Activated effector memory CD4-positive, alpha-beta T cell treated with anti-CD3 and anti-CD28 coated beads, Interleukin-2, amount 50 U/mL, for 16 hours (primary cell): ENCODE measurements around the gene NPW.
A peak's percentile ranks its signal among the peaks of the same experiment; 100 is the strongest.

Experiments
- DNase-seq: peaks from one replicate; pipeline ENCODE4 v3.0.0-alpha.2; 2020

Gene NPW

DNA sequence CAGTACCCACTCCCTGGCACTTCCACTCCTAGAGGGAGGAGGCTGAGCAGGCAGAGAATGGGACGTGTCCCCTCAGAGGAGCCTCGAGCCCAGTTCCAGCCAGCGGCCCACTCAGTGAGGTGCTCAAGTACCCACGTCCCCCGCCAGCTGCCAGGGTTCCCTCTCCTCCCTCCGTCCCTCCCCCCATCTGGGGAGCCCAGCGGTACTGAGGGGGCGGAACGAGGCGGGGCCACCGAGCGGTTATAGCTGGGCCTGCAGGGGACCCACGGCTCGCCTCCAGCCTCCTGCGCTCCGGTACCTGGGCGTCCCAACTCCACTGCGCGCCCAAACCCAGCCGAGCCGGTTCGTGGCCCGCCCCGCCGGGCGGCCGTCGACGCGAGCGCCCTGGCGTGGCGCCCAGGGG lies at the start of gene NPW:
NPW (plus strand) TSS at position 268 of the 403 bp plus-strand sequence.
- DNase-seq: peak; percentile 74

DNA sequence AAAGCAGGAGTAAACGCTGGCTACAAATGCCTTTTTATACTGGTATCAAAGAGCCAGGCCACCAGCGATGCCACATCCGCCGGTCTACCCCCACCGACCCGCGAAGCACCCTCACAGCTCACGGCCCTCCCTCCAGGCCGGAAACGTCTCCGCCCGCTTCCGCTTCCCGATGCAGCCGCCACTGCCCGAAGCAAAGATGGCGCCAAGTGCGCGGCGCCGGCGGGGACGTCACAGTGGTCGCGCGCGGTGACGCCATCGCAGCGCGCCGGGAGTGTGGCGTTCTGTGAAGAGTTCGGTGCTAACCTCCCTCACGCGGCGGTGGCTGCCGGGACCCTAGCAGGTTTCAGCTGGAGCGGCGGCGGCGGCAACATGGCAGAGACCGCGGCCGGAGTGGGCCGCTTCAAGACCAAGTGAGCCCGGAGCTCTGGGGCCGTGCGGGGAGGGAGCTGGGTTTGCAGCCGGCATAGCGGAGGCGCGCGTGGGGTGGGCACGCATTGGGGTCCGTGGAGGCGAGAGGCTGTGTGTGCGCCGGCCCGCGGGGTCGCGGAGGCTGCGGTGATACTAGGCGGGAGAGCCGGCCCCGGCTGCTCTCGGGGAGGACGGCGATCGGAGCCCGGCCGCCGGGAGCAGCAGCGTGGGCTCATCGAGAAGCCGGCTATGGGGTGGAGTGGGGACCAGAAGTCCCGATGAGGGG lies 47.6 kb upstream of the NPW start, which contains the start of gene TBL3:
TBL3 (plus strand) TSS at position 258 of the 694 bp plus-strand sequence; CDS start at position 370, 112 bp downstream.
- DNase-seq: peak; percentile 99

DNA sequence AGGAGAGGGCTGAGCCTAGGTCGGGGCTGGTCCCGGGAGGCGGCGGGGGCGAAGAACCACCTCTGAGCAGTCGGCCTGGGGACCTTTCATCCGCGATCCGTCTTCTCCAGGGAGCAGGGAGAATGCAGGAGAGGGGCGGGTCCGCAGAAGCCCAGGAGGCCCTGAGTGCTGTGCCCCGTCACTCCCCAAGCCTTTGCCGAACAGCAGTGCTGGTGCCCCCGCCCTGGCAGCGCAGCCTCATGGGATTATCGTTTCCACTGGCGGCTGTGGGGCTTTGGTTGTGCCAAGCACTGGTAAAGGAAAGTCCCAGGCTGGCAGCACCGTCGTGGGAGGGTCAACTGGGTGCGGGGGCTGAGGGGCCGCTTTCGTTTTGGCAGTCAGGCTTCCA lies 47.1 kb upstream of the NPW start:
- peak; percentile 75 for DNase-seq

DNA sequence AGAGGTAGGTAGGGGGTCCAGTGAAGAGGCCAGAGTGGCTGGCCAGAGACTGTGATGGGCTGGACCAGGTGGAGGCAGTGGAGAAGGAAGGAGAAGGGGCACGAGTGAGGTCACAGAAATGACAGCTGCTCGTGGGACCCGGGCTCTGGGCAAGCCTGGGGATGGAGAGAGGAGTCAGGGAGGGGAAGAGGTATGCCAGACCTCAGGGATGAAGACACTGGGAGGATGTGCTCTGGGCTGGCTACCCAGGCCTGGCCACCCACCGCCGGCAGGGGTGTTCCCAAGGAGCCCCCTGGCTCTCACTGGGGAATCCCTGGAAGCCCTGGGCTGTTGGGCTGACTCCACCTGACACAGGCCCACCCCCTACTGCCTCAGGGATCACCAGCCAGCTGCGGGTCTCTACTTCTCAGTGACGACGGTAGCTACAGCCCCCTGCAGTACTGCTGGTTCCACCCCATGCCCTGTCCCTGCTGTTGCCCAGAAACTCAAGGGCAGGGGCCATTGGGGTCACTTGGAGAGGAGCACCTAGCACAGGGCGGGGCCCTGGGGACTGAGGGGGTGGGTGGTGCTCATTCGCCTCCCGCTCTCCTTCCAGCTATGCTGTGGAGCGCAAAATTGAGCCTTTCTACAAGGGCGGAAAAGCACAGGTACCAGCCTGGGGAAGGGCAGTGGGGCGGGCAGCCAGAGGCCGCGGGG lies 46.0 kb upstream of the NPW start:
- no peak for DNase-seq

GRCh38 chr16:1974157-1975070 lies 45.2 kb upstream of the NPW start:
- no peak for DNase-seq

DNA sequence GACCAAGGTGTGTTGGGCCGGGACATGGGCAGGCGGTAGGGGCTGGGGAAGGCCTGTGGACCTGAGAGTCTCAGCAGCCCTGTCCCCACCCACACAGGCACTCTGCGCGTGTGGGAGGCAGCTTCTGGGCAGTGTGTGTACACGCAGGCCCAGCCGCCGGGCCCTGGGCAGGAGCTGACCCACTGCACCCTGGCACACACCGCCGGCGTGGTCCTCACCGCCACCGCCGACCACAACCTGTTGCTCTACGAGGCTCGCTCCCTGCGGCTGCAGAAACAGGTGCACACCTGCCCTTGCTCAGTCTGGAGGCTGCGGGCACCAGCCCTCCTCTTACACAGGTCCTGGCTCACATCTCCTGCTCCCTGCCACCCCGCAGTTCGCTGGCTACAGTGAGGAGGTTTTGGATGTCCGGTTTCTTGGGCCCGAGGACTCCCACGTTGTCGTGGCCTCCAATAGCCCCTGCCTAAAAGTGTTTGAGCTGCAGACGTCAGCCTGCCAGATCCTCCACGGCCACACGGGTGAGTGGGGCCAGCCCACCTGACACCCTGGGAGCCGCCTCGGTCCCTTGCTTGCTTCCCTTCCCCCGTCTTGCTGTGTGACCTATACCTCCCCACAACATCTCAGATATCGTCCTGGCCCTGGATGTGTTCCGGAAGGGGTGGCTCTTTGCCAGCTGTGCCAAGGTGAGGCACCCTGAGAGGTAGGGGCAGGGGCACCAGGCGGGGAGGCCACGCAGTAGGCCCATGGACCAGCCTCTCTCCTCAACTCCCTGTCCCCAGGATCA lies 44.0 kb upstream of the NPW start:
- DNase-seq: no peak

GRCh38 chr16:1976216-1976520 lies 43.4 kb upstream of the NPW start:
- no peak for DNase-seq

- no peak for DNase-seq
These were observed 42.4 kb upstream of the NPW start for GRCh38 chr16:1976951-1977874.

- no peak for DNase-seq
These were observed 41.7 kb upstream of the NPW start for GRCh38 chr16:1977875-1978268.

GRCh38 chr16:1978476-1979120 lies 41.0 kb upstream of the NPW start:
- DNase-seq: no peak

DNA sequence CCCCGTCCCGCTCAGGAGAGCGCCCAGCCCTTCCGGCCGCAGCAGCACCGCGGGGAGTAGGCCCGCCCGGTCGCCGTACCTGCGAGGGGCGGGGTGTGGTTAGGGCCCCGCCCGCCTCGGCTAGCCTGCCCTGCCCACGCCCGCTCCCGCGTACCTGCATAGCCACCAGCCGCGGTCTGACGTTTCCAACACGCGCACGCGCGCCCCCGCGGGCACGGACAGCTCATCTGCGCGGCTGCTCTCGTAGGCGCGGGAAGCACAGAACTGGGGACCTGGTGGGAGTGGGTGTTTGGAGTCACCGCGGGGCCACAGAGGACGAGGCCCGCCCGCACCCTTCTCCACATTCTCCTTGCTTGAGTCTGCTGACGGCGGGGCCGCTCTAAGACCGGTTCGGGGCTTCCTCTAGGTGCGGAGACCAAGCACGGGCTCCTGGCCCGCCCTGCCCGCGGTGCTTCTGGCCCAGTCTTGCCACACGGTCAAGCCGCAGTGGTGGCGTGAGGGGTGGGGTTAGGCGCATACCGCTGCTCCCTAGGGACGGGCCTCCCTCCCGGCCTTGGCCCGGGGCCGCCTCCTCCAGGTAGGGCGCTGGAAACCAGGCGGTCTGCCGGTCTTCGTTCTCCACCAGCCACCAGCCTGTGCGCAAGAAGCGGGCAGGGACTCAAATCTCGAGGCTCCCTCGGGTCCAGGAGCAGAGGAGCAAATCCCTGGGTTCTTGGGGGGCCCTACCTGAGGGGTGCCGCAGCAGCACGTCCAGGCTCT lies 40.1 kb upstream of the NPW start:
- peak; percentile 80 for DNase-seq

GRCh38 chr16:1980030-1980769 lies 39.4 kb upstream of the NPW start:
- DNase-seq: no peak

GRCh38 chr16:1980770-1981087 lies 38.9 kb upstream of the NPW start:
- DNase-seq: no peak

DNA sequence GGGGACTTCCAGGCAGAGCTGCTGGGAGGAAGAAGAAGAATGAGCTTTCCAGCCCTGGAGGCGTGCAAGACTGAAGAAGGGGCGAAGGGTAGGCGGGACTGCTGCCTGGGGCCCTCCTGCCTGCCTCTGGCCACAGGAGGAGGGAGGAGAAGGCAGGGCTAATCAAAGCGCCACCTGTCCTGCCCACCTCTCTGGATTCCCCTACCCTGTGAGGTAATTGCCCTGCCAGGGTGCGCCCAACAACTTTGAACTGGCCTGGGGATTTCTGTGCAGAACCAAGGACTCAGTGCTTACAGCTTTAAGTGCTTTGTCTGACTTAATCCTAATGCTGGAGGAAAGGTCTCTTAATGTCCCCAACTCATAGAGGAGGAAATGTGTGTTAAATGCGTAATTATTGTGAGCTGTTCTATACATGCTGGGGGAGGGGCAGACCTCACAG lies 38.2 kb upstream of the NPW start, which contains the start of gene NOXO1:
NOXO1 (minus strand) TSS at position 72 of the 439 bp plus-strand sequence. CDS start 290 bp downstream, outside the sequence.
- DNase-seq: no peak

GRCh38 chr16:1982013-1982433 lies 37.6 kb upstream of the NPW start:
- no peak for DNase-seq

GRCh38 chr16:1982991-1983543 lies 36.5 kb upstream of the NPW start:
- no peak for DNase-seq

DNA sequence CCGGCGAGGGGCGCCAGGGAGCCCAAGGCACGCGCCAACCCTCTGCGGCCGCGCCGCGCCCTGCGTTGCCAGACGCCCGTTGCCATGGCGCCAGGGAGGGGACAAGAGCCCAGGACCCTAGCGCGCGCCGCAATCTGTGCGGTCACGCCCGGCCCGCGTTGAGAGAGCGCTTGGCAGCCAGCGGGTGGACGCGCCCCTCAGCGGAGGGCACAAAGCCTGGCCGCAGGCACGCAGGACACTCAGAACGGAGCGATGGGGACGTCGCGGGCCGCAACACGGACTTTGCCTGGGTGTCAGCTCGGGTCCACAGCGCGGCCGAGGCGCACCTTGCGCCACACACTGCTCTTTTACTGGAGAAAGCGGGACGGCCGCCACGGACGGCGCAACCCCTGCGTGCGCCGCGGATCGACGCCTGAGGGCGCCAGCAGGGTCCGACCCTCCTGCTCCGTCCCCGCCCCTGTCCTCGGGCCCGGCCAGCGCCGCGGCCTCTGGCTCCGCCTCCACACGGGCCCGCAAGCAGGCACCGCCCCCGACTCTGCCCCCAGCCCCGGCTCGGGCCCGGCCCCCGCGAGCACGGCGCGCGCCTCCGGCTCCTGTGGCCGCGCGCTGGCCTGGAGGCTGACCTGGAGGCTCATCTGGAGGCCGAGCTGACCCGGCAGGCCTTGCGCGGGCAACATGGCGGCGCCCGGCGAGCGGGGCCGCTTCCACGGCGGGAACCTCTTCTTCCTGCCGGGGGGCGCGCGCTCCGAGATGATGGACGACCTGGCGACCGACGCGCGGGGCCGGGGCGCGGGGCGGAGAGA lies 35.8 kb upstream of the NPW start, which contains the start of gene GFER:
GFER (plus strand) TSS at position 650 of the 803 bp plus-strand sequence; CDS start at position 676, 26 bp downstream.
- peak; percentile 89 for DNase-seq
